A204.1 (cell line): ENCODE results near the gene USP34.
A peak's percentile ranks its signal among the peaks of the same experiment; 100 is the strongest.
"Not testable (repeated sequence)": the region's sequence is repeated elsewhere in the genome, so short reads cannot be mapped to it uniquely, and the experiment has no call there.

Experiments used
- FAIRE-seq: peaks from 2 replicates; lab custom pipeline; 2012; peaks lifted over from hg19 to GRCh38; lab: Jason Lieb, UNC

The USP34 gene

GRCh38 chr2:61426267-61426897, 44.5 kb downstream of the USP34 start:
- FAIRE-seq = no peak

- FAIRE-seq = no peak
Measured at GRCh38 chr2:61425605-61426155, 45.2 kb downstream of the USP34 start.

GRCh38 chr2:61423714-61424113, 47.2 kb downstream of the USP34 start:
- FAIRE-seq = no peak

GRCh38 chr2:61421611-61422010, 49.3 kb downstream of the USP34 start:
- FAIRE-seq = no peak

- no peak for FAIRE-seq
Measured at GRCh38 chr2:61420991-61421544, 49.8 kb downstream of the USP34 start.

- FAIRE-seq = no peak
Measured at GRCh38 chr2:61419570-61419969, 51.3 kb downstream of the USP34 start.

- no peak for FAIRE-seq
Measured at GRCh38 chr2:61419129-61419528, 51.8 kb downstream of the USP34 start.

GRCh38 chr2:61416871-61417645, 53.8 kb downstream of the USP34 start:
- FAIRE-seq = no peak

GRCh38 chr2:61415265-61415664, 55.6 kb downstream of the USP34 start:
- FAIRE-seq = no peak

GRCh38 chr2:61414674-61415073, 56.2 kb downstream of the USP34 start:
- no peak for FAIRE-seq

- no peak for FAIRE-seq
Measured at GRCh38 chr2:61411109-61411508, 59.8 kb downstream of the USP34 start.

- no peak for FAIRE-seq
Measured at GRCh38 chr2:61410185-61410584, 60.7 kb downstream of the USP34 start.

GRCh38 chr2:61405813-61406212, 65.1 kb downstream of the USP34 start:
- FAIRE-seq = no peak

GRCh38 chr2:61404438-61404837, 66.4 kb downstream of the USP34 start:
- FAIRE-seq = no peak

GRCh38 chr2:61398413-61398812, 72.5 kb downstream of the USP34 start:
- no peak for FAIRE-seq

GRCh38 chr2:61396005-61396404, 74.9 kb downstream of the USP34 start:
- FAIRE-seq = no peak

- peak; percentile 98 for FAIRE-seq
Measured at GRCh38 chr2:61387588-61387987, 83.3 kb downstream of the USP34 start.

- FAIRE-seq = not testable (repeated sequence)
Measured at GRCh38 chr2:61380882-61381197, 90.0 kb downstream of the USP34 start.

- FAIRE-seq = no peak
Measured at GRCh38 chr2:61380056-61380881, 90.6 kb downstream of the USP34 start.

GRCh38 chr2:61379521-61379920, 91.4 kb downstream of the USP34 start:
- no peak for FAIRE-seq

GRCh38 chr2:61378281-61378680, 92.6 kb downstream of the USP34 start:
- FAIRE-seq = no peak

GRCh38 chr2:61377046-61377445, 93.8 kb downstream of the USP34 start:
- FAIRE-seq = no peak

GRCh38 chr2:61376211-61376610, 94.7 kb downstream of the USP34 start:
- FAIRE-seq = no peak
